SK-N-SH (cell line): ENCODE measurements around the gene SHROOM3. TPM values are rescaled to one million over a fixed set of nuclear protein-coding genes. Genes with fewer than 3 reads are reported as not detected.

Experiments
- CTCF ChIA-PET: fragments of 300-600, 350-600 bp; formaldehyde crosslinking; extraction: SDS; loops from one replicate; lab custom pipeline; 2021; lab: Yijun Ruan, JAX
- POLR2A ChIA-PET: fragments of 350-600 bp; sonication (Branson Sonifier 250); formaldehyde crosslinking; extraction: SDS; loops from one replicate; lab custom pipeline; 2020; ENCODE audit warnings: antibody characterized with exemption, inconsistent platforms; lab: Yijun Ruan, JAX
- DNase-seq: peaks from one replicate; pipeline ENCODE4 v3.0.0; 2012
- H2AFZ ChIP-seq: fragments of 200-600 bp; sonication (generic); 2 replicates; pipeline ENCODE4 v1.8.1; 2016; ENCODE audit warnings: antibody characterized with exemption, mild to moderate bottlenecking, low read depth
- H3F3A ChIP-seq: fragments of 200-600 bp; sonication (generic); replicated peaks from 2 replicates; pipeline ENCODE3; 2016; ENCODE audit warnings: antibody characterized with exemption, mild to moderate bottlenecking; ENCODE audit not compliant: insufficient read depth
- H3K27ac ChIP-seq, 2 experiments: fragments of 200-500 bp in 1 of 2; fragments of 200-600 bp in 1 of 2; sonication (Bioruptor generic) in 1 of 2; sonication (generic), shearing (Covaris generic) in 1 of 2; 2 replicates each; pipeline versions ENCODE4 v1.5.1 to v1.6.1; 2014 to 2016; ENCODE audit warnings: low read depth in 2 of 2, inconsistent platforms in 1 of 2, low read length in 1 of 2, mild to moderate bottlenecking in 1 of 2, mixed read lengths in 1 of 2
- H3K27me3 ChIP-seq: fragments of 200-600 bp; sonication (generic), shearing (Covaris generic); 2 replicates; pipeline ENCODE4 v1.6.1; 2016; ENCODE audit warnings: mixed run types; ENCODE audit not compliant: insufficient read depth
- H3K36me3 ChIP-seq, 2 experiments: fragments of 200-500 bp in 1 of 2; fragments of 200-600 bp in 1 of 2; sonication (Bioruptor generic) in 1 of 2; sonication (generic) in 1 of 2; replicated peaks in 1 of 2; 2 replicates each; pipeline versions ENCODE3 to v1.5.1; 2014 to 2016; ENCODE audit warnings: low read length in 1 of 2, mild to moderate bottlenecking in 1 of 2; ENCODE audit not compliant: insufficient read depth in 2 of 2, control insufficient read depth in 1 of 2
- H3K4me1 ChIP-seq, 2 experiments: fragments of 200-500 bp in 1 of 2; fragments of 200-600 bp in 1 of 2; sonication (Bioruptor generic) in 1 of 2; sonication (generic), shearing (Covaris generic) in 1 of 2; 2 replicates each; pipeline versions ENCODE4 v1.5.1 to v1.6.1; 2014 to 2016; ENCODE audit warnings: low read depth in 1 of 2, low read length in 1 of 2, mixed run types in 1 of 2; ENCODE audit not compliant: insufficient read depth in 2 of 2, control insufficient read depth in 1 of 2
- H3K4me2 ChIP-seq: fragments of 200-600 bp; sonication (generic), shearing (Covaris generic); 2 replicates; pipeline ENCODE4 v1.6.1; 2017; ENCODE audit warnings: mixed run types
- H3K4me3 ChIP-seq, 2 experiments: fragments of 200-500 bp in 1 of 2; fragments of 200-600 bp in 1 of 2; sonication (Bioruptor generic) in 1 of 2; sonication (generic), shearing (Covaris generic) in 1 of 2; 2 replicates each; pipeline versions ENCODE4 v1.5.1 to v1.8.1; 2014 to 2016; ENCODE audit warnings: low read depth in 2 of 2, inconsistent platforms in 1 of 2, low read length in 1 of 2, mild to moderate bottlenecking in 1 of 2, mixed read lengths in 1 of 2, moderate library complexity in 1 of 2
- H3K79me2 ChIP-seq: fragments of 200-600 bp; sonication (generic); 2 replicates; pipeline ENCODE4 v1.8.1; 2017; ENCODE audit warnings: mild to moderate bottlenecking; ENCODE audit not compliant: insufficient read depth
- H3K9ac ChIP-seq: fragments of 200-600 bp; sonication (generic); 2 replicates; pipeline ENCODE4 v1.6.1; 2017; ENCODE audit warnings: mixed run types
- H3K9me2 ChIP-seq: fragments of 200-600 bp; sonication (generic); 2 replicates; pipeline ENCODE4 v1.6.1; 2017; ENCODE audit warnings: mixed run types
- H3K9me3 ChIP-seq: fragments of 200-600 bp; sonication (generic); 2 replicates; pipeline ENCODE4 v1.6.1; 2017; ENCODE audit warnings: mixed run types, mild to moderate bottlenecking, moderate library complexity
- H4K20me1 ChIP-seq: fragments of 200-600 bp; sonication (generic); 2 replicates; pipeline ENCODE4 v1.6.1; 2017; ENCODE audit warnings: mild to moderate bottlenecking, mixed run types; ENCODE audit not compliant: insufficient read depth
- CTCF ChIP-seq: fragments of 200-600 bp; sonication (generic); IDR thresholded peaks from 2 replicates; pipeline ENCODE4 v1.6.1; 2017; ENCODE audit warnings: antibody characterized with exemption, mild to moderate bottlenecking, moderate library complexity
- ELF1 ChIP-seq: IDR thresholded peaks from 2 replicates; pipeline ENCODE4 v1.4.0; 2012
- FOSL2 ChIP-seq: IDR thresholded peaks from 2 replicates; pipeline ENCODE4 v1.4.0; 2012; ENCODE audit warnings: low read depth, mild to moderate bottlenecking, moderate library complexity, borderline replicate concordance
- FOXM1 ChIP-seq: IDR thresholded peaks from 2 replicates; pipeline ENCODE4 v1.4.0; 2012; ENCODE audit warnings: low read depth, mild to moderate bottlenecking
- JUND ChIP-seq: IDR thresholded peaks from 2 replicates; pipeline ENCODE4 v1.4.0; 2012
- MEF2A ChIP-seq: IDR thresholded peaks from 2 replicates; pipeline ENCODE4 v1.4.0; 2012; ENCODE audit warnings: low read depth, borderline replicate concordance
- NFIC ChIP-seq: IDR thresholded peaks from 2 replicates; pipeline ENCODE4 v1.4.0; 2012; ENCODE audit warnings: borderline replicate concordance
- RFX5 ChIP-seq: IDR thresholded peaks from 2 replicates; pipeline ENCODE4 v1.6.1; 2012; ENCODE audit warnings: mild to moderate bottlenecking, improper control_type of control experiment, low read length
- SMC3 ChIP-seq: IDR thresholded peaks from 2 replicates; pipeline ENCODE4 v1.6.1; 2012; ENCODE audit warnings: low read depth, low read length, improper control_type of control experiment
- USF1 ChIP-seq: IDR thresholded peaks from 2 replicates; pipeline ENCODE4 v1.4.0; 2012; ENCODE audit warnings: low read depth, borderline replicate concordance
- USF2 ChIP-seq: fragments of 150-350 bp; IDR thresholded peaks from 2 replicates; pipeline ENCODE4 v1.6.1; 2017; ENCODE audit warnings: antibody characterized with exemption, low read length, low read depth, borderline replicate concordance
- YY1 ChIP-seq: IDR thresholded peaks from 2 replicates; pipeline ENCODE4 v1.4.0; 2012; ENCODE audit warnings: low read depth, mild to moderate bottlenecking
- WGBS: methylation state at CpG from one replicate; pipeline ENCODE4 v1.1.6; 2017; ENCODE audit warnings: low lambda C conversion rate; 5-methylcytosine and 5-hydroxymethylcytosine counted together
- polyA plus RNA-seq, 3 experiments: library from polyadenylated mRNA; depleted of rRNA; stranded (reverse); fragments of >200 nt; gene quantifications; 2 replicates each; pipeline ENCODE4 v1.2.3, GENCODE V29; 2012

The SHROOM3 gene
- polyA plus RNA-seq, 1 of the 3 experiments (the other 2 are of a cell fraction) = 4.3 TPM

GRCh38 chr4:76674983-76675382 lies 240.0 kb downstream of the SHROOM3 start:
- no peak for TF ChIP-seq USF2
- no peak for TF ChIP-seq CTCF
- no peak for TF ChIP-seq RFX5
- TF ChIP-seq NFIC = no peak
- no peak for TF ChIP-seq ELF1
- TF ChIP-seq USF1 = no peak
- TF ChIP-seq FOSL2 = no peak
- Histone ChIP-seq H3F3A (no peaks in the 10 kb centered on the region), H3K9me2 (no peaks in the 10 kb centered on the region), H3K36me3 (peaks cover 0 to 9% of the 10 kb centered on the region in 2 experiments), H3K4me2 (no peak overlapping the region), H4K20me1 (no peaks in the 10 kb centered on the region), H3K9me3 (no peaks in the 10 kb centered on the region), H3K4me3 (no peak overlapping the region), H3K27me3 (no peaks in the 10 kb centered on the region), H3K27ac (no peak overlapping the region), H3K4me1 (no peaks in the 10 kb centered on the region), H2AFZ (no peak overlapping the region), H3K79me2 (peaks cover 24% of the 10 kb centered on the region; the same call in 1 of the 2 replicates), H3K9ac (no peak overlapping the region)
- ChIA-PET POLR2A (no interaction called here), CTCF (no interaction called here)
- no peak for DNase-seq
- 91% methylated on average over 3 of the region's 3 CpGs for WGBS

- no peak for TF ChIP-seq YY1
- no peak for TF ChIP-seq JUND
- TF ChIP-seq FOXM1 = no peak
- no peak for TF ChIP-seq USF1
- no peak for TF ChIP-seq SMC3
- no peak for TF ChIP-seq MEF2A
- H3F3A ChIP-seq = peaks cover 17% of the 10 kb centered on the region
- H3K4me1 ChIP-seq = peaks cover 2 to 10% of the 10 kb centered on the region in 2 experiments
- no peaks in the 10 kb centered on the region for H4K20me1 ChIP-seq
- H3K27me3 ChIP-seq = no peaks in the 10 kb centered on the region
- peaks cover 0 to 3% of the 10 kb centered on the region in 2 experiments for H3K36me3 ChIP-seq
- H3K4me3 ChIP-seq = no peak overlapping the region
- WGBS = 95% methylated on average over 7 of the region's 7 CpGs
- POLR2A ChIA-PET = no interaction called here
- no peak overlapping the region for H3K9ac ChIP-seq
- CTCF ChIA-PET = no interaction called here
- H3K79me2 ChIP-seq = peaks cover 23% of the 10 kb centered on the region; the same call in 1 of the 2 replicates
- no peaks in the 10 kb centered on the region for H3K9me3 ChIP-seq
- H3K27ac ChIP-seq = no peak overlapping the region
- H3K4me2 ChIP-seq = no peak overlapping the region
- no peak overlapping the region for H2AFZ ChIP-seq
- H3K9me2 ChIP-seq = no peaks in the 10 kb centered on the region
- DNase-seq = no peak
Measured at GRCh38 chr4:76677571-76678326, 242.7 kb downstream of the SHROOM3 start.
